HG03175 (cell line): Measurements from ENCODE around the gene CLCN7.

ENCODE experiments used
- ATAC-seq: cut with Tn5 transposase; IDR thresholded peaks from one replicate; pipeline ENCODE4 v1.9.1; 2021; ENCODE audit warnings: mild to moderate bottlenecking, moderate library complexity; ENCODE audit not compliant: unreplicated experiment

The CLCN7 gene

GRCh38 chr16:1432388-1433262 lies 42.2 kb downstream of the CLCN7 start:
- no peak for ATAC-seq

GRCh38 chr16:1431497-1432270 lies 43.1 kb downstream of the CLCN7 start:
- ATAC-seq: no peak

GRCh38 chr16:1430759-1431496 lies 43.9 kb downstream of the CLCN7 start, which contains the start of gene PERCC1:
PERCC1 (plus strand) TSS chr16:1431078; CDS start chr16:1432594, 1,516 bp downstream.
- no peak for ATAC-seq

- no peak for ATAC-seq
Measured at GRCh38 chr16:1430214-1430758, 44.5 kb downstream of the CLCN7 start.

GRCh38 chr16:1429631-1430030 lies 45.2 kb downstream of the CLCN7 start:
- no peak for ATAC-seq

- no peak for ATAC-seq
Measured at GRCh38 chr16:1429012-1429411, 45.8 kb downstream of the CLCN7 start.

GRCh38 chr16:1428511-1428910 lies 46.3 kb downstream of the CLCN7 start:
- no peak for ATAC-seq

GRCh38 chr16:1427473-1428461 lies 47.1 kb downstream of the CLCN7 start:
- ATAC-seq: no peak

GRCh38 chr16:1426734-1427471 lies 47.9 kb downstream of the CLCN7 start:
- ATAC-seq: no peak

- ATAC-seq: no peak
Measured at GRCh38 chr16:1425616-1426370, 49.0 kb downstream of the CLCN7 start.

GRCh38 chr16:1424028-1424427 lies 50.8 kb downstream of the CLCN7 start:
- no peak for ATAC-seq

GRCh38 chr16:1422076-1422475 lies 52.8 kb downstream of the CLCN7 start:
- no peak for ATAC-seq

- no peak for ATAC-seq
Measured at GRCh38 chr16:1420111-1420539, 54.7 kb downstream of the CLCN7 start.

- ATAC-seq: no peak
Measured at GRCh38 chr16:1416521-1416941, 58.3 kb downstream of the CLCN7 start.

- peak; percentile 56 for ATAC-seq
Measured at GRCh38 chr16:1414532-1415260, 60.1 kb downstream of the CLCN7 start, which contains the start of gene UNKL. UNKL (minus strand) TSS chr16:1414704; CDS start chr16:1414691, 13 bp downstream.

GRCh38 chr16:1413684-1414531 lies 60.9 kb downstream of the CLCN7 start:
- peak; percentile 39 for ATAC-seq
